ENCODE data around the gene SATB1.

DNA sequence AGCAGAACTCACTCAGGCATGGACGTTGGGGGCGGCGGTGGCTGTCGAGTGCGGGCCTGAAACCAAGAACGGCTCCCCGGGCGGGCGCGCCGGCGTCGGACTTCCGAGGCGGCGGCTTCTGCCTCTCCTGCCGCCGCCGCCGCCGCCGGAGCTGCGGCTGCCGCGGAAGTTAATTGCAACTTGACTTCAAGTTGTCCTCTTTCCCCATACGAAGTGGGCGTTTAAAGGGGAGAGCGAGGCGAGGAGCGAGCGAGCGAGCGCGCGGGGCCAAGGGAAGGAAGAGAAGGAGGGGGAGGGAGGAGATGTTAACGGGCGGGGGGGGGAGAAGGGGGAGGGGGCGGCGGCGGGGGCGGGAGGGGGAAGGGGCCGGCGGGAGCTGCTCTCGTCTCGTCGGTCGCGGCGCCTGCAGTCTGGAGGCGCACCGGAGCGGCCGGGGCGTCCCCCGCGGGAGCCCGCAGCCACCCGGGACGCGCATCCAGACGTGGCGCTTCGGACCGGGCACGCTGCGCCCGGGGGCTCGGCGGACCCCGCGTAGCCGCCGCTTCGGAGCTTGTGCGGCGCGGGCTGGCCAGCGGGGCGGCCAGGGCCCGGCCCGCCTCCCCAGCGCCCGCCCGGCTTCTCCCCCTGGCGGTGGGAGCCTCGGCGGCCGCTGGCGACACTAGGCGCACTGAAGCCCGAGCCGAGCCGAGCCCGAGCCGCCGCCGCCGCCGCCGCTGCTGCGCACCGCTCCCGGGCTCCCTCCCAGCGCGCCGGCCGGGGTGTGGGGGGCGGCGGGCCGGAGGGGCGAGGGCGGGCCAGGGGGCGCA is 19.7 kb upstream of the SATB1 start:
- TF ChIP-seq EGR1 (IDR thresholded peaks at IDR 0.05; ENCODE audit: borderline replicate concordance, low read depth, low read length): no peak
- TF ChIP-seq POLR2AphosphoS5 (IDR thresholded peaks at IDR 0.05; ENCODE audit: low read depth, low read length): no peak
- TF ChIP-seq RXRA (IDR thresholded peaks at IDR 0.05; ENCODE audit: insufficient read depth, low read depth, low read length): no peak
- TF ChIP-seq TCF12 (IDR thresholded peaks at IDR 0.05; ENCODE audit: low read depth, low read length): no peak
- peak; percentile 25 to 48 (median 30) for TF ChIP-seq CTCF (IDR thresholded peaks at IDR 0.05; ENCODE audit: control extremely low read depth in 1 of 3, insufficient read depth in 1 of 3, low read depth in 1 of 3, low read length in 3 of 3)
- TF ChIP-seq MAX (IDR thresholded peaks at IDR 0.05): no peak
- no peak for TF ChIP-seq CBX5 (IDR thresholded peaks at IDR 0.05; ENCODE audit: low read depth, low read length)
- TF ChIP-seq GABPA (IDR thresholded peaks at IDR 0.05; ENCODE audit: borderline replicate concordance, insufficient read depth, low read length): no peak

All from H1 (cell line).